HG03045 (cell line): ENCODE data around the gene PON2.

Source experiments
- ATAC-seq: cut with Tn5 transposase; IDR thresholded peaks from one replicate; pipeline ENCODE4 v1.9.1; 2021; ENCODE audit warnings: mild to moderate bottlenecking, moderate library complexity; ENCODE audit not compliant: unreplicated experiment

PON2 gene

DNA sequence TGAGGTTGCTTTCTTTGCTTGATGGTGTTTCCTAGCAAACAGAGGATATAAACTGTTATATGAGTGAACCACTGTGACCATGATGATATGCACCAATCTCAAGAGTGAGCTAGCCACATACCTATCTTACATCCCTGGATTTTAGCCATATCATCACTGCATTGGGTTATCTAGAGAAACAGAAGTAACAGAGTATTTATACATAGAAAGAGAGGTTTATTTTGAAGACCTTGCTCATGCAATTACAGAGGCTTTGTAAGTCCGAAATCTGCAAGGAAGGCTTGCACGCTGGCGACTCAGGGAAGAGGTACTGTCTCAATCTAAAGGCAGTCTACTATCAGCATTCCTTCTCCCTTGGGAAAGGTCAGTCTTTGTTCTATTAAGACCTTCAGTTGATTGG lies 11.8 kb upstream of the PON2 start:
- ATAC-seq: no peak

GRCh38 chr7:95444796-95445195 lies 10.0 kb upstream of the PON2 start:
- no peak for ATAC-seq

DNA sequence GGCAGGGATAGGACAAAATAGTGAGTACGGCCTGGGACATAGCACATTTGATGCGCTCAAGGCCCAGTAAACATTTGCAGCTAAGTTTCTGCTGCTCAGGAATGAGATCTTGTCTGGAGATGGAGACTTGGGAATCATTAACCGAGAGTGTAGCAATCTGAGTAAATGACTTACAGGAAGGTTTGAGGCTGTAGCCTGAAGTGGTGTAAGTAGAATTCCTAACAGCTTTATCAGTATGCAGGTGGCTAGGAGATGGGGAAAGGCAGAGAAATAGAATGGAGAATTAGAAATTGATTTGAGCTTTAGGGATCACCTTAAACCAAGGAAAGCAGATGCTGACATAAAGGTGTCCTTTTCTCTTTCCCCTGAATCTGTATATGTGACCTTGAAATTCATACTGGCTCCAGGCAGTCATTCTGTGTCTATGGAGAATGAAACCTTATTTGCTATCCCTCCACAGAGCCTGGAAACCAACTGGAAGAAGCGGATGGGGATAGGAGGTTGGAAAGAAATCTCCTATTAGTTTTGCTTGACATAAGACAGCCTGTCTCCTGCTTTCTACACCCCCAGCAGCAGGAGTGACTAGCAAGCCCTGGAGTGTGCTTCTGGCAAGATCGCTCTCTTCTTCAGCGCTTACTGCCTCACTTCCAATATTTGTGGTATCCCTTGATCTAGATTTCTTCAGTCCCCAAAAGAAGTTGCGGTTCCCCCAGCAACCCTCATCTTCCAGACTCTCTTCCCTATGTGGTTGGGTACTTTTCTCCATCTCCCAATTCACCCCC lies 6.4 kb upstream of the PON2 start:
- no peak for ATAC-seq

- no peak for ATAC-seq
Observed at GRCh38 chr7:95440394-95441038, 5.7 kb upstream of the PON2 start.

GRCh38 chr7:95436407-95436806 lies 1.6 kb upstream of the PON2 start:
- ATAC-seq: no peak

- ATAC-seq: no peak
Observed at GRCh38 chr7:95435422-95435780, 573 bp upstream of the PON2 start.

DNA sequence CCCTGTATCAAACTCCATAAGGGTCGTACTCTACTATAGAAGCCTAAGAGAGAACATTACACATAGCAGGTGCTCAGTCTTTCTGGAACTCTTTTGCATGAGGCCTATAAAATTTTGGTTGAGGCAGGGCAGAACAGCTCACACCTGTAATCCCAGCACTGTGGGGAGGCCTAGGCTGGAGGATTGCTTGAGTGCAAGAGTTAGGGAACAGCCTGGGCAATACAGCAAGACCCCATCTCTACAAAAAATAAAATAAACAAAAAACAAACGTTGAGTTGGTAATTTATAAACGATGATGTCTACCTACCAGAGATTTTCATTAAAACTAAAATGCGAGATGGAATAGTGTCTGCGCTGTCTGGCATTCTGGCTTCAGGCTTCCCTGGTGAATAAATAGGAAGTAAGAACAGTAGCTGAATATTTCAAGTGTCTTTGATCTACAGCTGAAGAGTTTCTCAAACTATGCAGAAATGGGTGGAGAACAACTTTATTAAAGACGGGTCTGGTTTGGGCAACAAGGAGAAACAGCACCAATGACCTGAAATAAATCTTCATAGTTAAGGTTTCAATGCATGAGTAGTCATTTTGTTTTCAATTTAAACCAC lies 774 bp downstream of the PON2 start:
- no peak for ATAC-seq

DNA sequence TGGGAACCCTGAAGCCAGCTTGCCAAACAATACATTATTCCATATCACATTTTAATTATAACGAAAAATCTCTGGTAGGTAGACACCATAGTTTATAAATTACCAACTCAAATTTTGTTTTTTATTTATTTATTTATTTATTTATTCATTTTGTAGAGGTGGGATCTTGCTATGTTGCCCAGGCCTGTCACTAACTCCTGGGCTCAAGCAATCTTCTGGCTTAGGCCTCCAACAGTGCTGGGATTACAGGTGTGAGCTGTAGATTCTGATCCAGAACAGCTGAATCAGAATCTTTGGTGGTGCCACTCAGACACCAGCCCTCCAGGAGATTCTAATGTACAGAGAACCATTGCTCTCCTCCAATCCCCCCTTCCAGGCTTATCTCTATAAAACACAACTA lies 1.7 kb downstream of the PON2 start:
- no peak for ATAC-seq

DNA sequence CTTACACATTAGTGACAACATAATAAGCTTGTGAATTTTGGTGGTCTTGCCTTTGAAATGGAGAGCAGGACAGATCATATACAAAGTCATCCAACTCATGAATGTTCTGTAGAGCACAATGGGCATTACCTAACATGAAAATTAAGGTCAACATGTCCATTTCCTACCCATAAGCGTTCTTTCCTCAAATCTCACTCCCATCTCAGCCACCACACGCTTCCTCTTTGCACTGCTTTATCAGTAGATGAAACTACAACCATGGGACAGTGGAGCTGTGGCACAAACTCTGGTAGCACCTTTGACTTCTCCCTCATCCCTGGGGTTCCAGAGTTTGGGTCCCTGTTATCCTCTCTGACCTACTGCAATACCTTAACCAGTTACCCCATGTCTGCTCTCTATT lies 2.2 kb downstream of the PON2 start:
- ATAC-seq: no peak

DNA sequence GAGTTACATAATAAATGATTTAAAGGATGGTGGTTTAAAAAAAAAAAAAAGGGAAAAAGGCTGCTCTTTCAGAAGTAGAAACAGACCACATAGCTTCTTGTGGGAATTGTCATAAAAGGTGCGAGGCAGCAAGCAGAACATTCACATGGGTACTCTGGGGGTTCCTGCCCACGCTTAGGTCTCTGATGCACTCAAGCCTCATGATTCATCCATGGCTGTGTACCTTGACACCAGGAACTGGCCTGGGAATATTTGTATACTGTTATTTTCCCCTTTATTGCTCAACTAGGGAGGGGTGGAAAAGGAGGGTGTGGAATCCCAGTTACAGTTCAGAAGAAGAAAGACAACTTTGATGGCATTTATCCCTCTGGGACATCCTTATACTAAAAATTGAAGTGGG lies 4.0 kb downstream of the PON2 start:
- no peak for ATAC-seq

DNA sequence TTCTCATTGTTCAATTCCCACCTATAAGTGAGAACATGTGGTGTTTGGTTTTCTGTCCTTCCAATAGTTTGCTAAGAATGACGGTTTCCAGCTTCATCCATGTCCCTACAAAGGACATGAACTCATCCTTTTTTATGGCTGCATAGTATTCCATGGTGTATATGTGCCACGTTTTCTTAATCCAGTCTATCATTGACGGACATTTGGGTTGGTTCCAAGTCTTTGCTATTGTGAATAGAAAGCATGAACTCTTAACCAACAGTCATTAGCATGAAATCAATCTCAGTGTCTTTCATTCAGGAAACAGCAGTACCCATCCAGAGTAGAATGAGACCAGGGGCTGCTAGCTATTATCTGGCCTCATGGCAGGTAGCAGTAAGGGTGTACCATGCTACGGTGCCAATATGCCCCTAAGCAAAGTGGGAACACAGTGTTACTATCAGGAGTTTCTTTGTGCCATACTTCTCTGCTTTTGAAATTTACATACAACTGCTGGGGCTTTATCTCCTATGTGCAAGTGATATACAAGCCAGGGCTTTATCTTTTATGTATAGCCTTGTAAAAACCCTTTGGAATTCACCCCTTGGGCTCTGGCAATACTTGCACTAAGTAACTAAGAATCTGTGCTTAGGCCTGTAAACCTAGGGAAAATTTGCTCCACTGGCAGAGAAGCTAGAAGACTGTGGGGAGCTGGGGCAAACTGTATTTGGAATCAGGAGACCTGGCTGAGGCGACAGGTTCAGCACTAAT lies 5.4 kb downstream of the PON2 start:
- ATAC-seq: no peak

DNA sequence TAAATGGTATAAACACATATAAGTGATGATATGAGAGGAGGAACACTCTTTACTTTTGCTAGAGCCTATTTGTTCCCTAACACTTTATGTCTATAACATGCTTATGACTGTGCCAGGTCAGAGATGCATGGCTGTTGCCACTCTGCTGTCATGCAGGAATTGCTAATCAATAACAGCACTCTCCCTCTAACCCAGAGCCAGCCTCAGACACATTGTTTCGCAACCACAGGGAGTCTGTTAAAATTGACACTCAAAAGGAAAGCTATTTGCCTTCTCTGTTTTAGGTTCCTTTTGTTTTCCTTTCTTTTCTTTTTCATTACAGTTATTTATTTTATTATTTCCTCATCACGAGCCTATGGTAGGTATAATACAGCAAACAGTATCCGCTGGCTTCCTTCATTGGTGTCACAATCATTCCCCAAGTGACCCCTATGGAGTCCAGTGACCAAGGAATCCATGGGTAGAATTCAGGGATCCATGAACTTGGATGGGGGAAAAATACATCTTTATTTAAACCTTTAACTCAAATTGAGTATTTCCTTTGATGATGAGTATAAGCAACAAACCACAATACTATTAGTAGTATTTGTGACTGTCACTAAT lies 6.8 kb downstream of the PON2 start:
- no peak for ATAC-seq

GRCh38 chr7:95427166-95427565 lies 7.7 kb downstream of the PON2 start:
- ATAC-seq: no peak

DNA sequence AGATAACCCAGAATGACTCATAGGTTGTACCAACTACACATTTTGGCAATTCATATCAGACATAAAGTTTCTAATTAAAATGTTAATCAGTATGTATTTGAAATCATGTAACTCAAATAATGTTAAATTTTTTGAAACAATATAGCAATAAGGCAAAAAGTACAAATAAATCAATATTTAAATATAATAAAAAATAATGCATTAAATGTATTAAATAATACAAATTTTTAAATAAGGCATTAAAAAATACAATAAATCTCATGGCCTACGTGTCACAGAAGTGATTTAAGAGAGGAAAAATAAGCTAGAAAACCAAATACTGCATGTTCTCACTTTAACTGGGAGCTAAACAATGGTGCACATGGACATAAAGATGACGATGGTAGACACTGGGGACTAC lies 9.1 kb downstream of the PON2 start:
- ATAC-seq: no peak

DNA sequence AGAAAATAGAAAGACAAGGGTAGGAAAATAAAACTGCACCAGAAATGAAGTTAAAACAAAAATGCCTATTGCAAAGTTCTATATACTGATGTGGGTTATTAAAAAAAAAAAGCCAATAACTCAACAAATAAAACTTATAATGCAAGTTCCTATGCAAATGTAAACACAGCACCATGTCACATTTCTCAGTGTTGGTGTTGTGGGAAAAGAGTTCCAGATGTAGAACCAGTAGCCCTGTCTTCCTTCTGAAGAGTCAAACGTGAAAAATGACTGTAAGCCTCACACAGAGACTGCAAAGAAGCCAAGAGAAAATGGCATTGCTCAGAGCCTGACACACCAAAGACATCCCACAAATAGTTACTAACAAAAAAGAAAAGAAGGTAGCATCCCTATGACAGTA lies 10.1 kb downstream of the PON2 start:
- no peak for ATAC-seq

GRCh38 chr7:95421847-95422444 lies 12.9 kb downstream of the PON2 start:
- no peak for ATAC-seq

- ATAC-seq: no peak
Observed at GRCh38 chr7:95421000-95421846, 13.6 kb downstream of the PON2 start.

- ATAC-seq: no peak
Observed at GRCh38 chr7:95412075-95412474, 22.8 kb downstream of the PON2 start.

DNA sequence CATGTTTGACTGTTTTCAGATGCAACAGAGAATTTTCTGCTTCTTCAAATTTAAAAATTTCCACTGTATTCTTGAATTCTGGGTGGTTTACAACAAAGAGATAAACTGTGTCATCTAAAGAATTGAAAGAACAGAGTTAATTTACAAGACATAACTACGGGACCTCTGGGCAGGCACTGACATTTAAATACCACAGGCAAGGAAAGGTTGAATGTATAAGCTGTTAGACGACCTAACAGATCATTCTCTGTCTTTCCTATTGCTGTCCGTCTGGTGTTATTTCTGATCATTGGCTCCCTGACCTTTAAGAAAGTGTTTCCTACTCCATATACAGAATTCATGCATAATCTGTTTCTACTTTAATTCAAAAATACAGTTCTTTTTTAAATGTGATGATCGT lies 23.2 kb downstream of the PON2 start:
- no peak for ATAC-seq

GRCh38 chr7:95411036-95411435 lies 23.8 kb downstream of the PON2 start:
- no peak for ATAC-seq
